GM12801 (cell line): ENCODE results near the gene ERMP1.

ENCODE experiments used
- CTCF ChIP-seq: IDR thresholded peaks from one replicate; pipeline ENCODE4 v1.5.1; 2011; ENCODE audit warnings: control low read depth; ENCODE audit not compliant: insufficient read length; ENCODE audit errors: extremely low read depth

ERMP1 gene

GRCh38 chr9:5842929-5843793 is 10.2 kb upstream of the ERMP1 start:
- no peak for TF ChIP-seq CTCF

GRCh38 chr9:5841771-5842573 is 9.1 kb upstream of the ERMP1 start:
- no peak for TF ChIP-seq CTCF

- no peak for TF ChIP-seq CTCF
These were observed 7.9 kb upstream of the ERMP1 start for GRCh38 chr9:5840788-5841187.

- TF ChIP-seq CTCF: no peak
These were observed 6.6 kb upstream of the ERMP1 start for GRCh38 chr9:5839572-5839902.

GRCh38 chr9:5838884-5839571 is 6.1 kb upstream of the ERMP1 start:
- no peak for TF ChIP-seq CTCF

- TF ChIP-seq CTCF: no peak
These were observed 2.9 kb upstream of the ERMP1 start for GRCh38 chr9:5835808-5836207.

- no peak for TF ChIP-seq CTCF
These were observed 1.3 kb upstream of the ERMP1 start for GRCh38 chr9:5834214-5834613.
